ENCODE measurements around the gene SLC45A1. TPM values are rescaled to one million over a fixed set of nuclear protein-coding genes. Genes with fewer than 3 reads are reported as not detected.

SLC45A1 gene
- total and polyA plus RNA-seq, 2 donors, result 0.09 to 1.4 TPM

DNA sequence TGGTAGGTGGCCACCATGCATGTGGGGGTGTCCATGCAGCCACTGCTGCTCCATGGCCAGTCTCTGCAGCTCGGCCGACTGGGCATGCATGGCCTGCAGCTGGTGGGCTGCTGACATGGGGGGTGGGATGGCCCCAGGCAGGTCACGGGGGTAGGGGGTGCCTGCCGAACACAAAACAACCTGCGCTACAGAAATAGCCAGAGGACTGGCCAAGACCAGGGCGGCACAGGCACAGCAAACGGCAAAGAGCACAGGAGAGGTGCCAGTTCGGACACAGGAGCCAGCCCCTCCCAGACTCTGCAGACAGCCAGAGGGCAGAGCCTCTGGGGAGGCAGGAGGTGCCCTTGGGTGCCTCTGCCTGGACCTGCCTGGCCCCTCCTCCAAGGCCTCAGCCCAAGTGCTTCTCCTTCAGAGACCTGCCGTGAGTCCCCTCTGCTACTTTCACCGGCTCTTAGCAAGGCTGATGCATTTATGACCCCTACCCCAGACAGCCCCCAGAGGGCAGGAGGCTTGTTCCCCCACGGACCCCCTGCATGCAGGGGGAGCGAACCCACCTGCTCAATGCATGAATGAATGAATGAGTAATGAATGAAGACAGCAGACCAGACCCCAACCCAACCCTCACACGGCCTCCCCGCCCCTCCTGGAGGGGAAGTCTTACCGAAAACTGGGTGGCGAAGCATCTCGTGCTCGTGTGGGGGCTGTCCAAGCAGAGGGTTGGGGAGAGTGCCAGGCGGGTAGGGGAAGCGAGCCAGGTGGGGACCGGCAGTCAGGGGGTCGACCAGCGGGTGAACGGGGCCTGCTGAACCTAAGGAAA lies 37.7 kb downstream of the SLC45A1 start:
- 96% methylated on average over 24 of the region's 24 CpGs for WGBS
- Histone ChIP-seq H3K27me3 (ENCODE audit: control insufficient read depth in 2 of 2, insufficient read depth in 1 of 2, low read length in 1 of 2) (no peaks in the 10 kb centered on the region), H3K36me3 (ENCODE audit: control insufficient read depth in 2 of 2, insufficient read depth in 2 of 2, low read length in 1 of 2) (peaks cover 68 to 72% of the 10 kb centered on the region in 2 donors), H3K4me3 (ENCODE audit: low read length in 2 of 2) (no peak overlapping the region), H3K9me3 (ENCODE audit: control insufficient read depth in 2 of 2, insufficient read depth in 1 of 2, low read length in 1 of 2) (no peaks in the 10 kb centered on the region), H3K4me1 (ENCODE audit: control insufficient read depth in 2 of 2, insufficient read depth in 2 of 2, low read length in 2 of 2) (peaks cover 0 to 11% of the 10 kb centered on the region in 2 donors), H3K27ac (ENCODE audit: low read depth in 1 of 2, low read length in 1 of 2) (no peak overlapping the region)
- no peak for DNase-seq (ENCODE audit: low read depth in 6 of 9, low spot score in 9 of 9)

DNA sequence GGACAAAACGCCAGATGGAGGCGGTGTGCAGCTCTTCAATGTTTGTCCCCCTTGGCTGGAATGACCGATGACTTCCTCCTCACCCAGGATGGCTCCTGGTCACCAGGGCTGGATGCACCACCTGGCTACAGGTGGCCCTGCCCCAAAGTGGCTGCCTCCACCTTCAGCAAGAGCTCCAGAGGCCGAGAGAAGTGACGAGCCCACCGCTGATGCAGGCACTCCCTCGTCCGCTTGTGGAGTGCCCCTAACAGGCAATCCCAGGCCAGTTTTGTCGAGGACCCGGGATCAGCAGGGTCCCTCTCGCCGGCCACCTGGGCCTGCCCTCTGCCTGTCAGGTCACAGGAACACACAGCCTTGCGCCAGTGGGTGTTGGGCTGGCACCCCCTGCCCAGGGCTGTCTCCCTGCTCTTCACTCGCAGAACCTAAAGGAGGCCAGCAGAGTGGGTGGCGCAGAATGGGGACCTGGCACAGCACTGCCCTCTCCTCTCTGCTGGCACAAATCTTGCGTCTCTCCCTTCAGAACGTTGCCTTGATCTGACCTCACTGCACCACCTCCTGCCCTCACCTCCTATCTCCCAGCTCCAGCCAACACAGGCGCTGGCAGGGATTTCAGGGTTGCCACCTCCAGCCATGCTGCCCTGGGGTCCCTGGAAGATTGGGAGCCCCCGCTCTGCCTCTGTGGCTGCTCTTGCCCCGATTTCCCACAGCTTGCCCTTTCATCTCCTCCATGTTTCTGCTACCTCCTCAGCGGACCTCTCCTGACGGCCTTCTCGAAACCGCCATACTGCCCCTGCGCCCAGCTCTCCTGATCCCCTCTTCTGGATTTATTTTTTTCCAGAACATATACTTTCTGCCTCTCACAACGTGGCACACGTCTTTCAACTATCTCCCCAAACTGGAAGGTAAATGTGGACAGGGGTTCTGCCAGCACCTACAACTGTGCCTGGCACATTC lies 38.6 kb downstream of the SLC45A1 start:
- 97% methylated on average over 27 of the region's 27 CpGs for WGBS
- H3K9me3 ChIP-seq (ENCODE audit: control insufficient read depth in 2 of 2, insufficient read depth in 1 of 2, low read length in 1 of 2), result no peaks in the 10 kb centered on the region
- no peak overlapping the region for H3K27ac ChIP-seq (ENCODE audit: low read depth in 1 of 2, low read length in 1 of 2)
- H3K4me1 ChIP-seq (ENCODE audit: control insufficient read depth in 2 of 2, insufficient read depth in 2 of 2, low read length in 2 of 2), result peaks cover 0 to 11% of the 10 kb centered on the region in 2 donors
- H3K4me3 ChIP-seq (ENCODE audit: low read length in 2 of 2), result no peak overlapping the region
- no peaks in the 10 kb centered on the region for H3K27me3 ChIP-seq (ENCODE audit: control insufficient read depth in 2 of 2, insufficient read depth in 1 of 2, low read length in 1 of 2)
- peaks cover 76 to 80% of the 10 kb centered on the region in 2 donors for H3K36me3 ChIP-seq (ENCODE audit: control insufficient read depth in 2 of 2, insufficient read depth in 2 of 2, low read length in 1 of 2)
- DNase-seq (ENCODE audit: low read depth in 6 of 9, low spot score in 9 of 9), result no peak

DNA sequence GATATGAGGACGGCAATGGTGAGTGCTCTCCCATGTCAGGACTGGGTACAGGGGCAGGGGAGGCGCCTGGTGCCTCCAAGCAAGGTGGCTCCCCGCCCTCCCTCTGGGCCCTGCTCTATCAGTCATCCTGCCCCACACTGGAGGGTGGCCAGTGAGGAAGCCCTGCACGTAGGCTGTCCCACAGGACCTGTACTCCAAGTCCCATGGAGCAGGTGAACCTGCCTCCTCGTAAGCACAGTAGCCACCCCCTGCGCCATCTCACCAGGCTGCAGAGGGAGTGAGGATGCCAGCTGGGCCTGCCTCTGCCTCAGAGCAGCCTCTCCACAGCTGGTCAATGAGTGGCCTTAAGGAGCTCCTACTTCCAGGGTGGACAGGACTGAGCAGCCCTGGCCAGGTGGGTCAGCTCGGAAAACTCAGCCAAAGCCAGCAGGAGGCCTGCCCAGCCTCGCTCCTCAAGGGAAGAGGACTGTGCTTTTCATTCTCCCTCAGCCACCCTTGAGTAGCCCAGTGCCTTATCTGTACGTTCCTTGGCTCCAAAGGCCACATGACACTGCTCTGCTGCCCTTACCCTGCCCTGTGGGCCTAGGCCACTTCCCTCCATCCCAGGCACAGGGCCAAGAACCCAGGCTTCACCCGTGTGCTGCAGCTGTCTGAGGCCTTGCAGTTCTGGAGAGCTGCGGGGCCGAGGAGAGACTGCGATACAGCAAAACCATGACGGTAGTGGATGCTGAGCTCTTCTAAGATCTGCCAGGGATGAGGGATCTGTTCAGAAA lies 39.6 kb downstream of the SLC45A1 start:
- 96% methylated on average over 14 of the region's 14 CpGs for WGBS
- no peak overlapping the region for H3K27ac ChIP-seq (ENCODE audit: low read depth in 1 of 2, low read length in 1 of 2)

DNA sequence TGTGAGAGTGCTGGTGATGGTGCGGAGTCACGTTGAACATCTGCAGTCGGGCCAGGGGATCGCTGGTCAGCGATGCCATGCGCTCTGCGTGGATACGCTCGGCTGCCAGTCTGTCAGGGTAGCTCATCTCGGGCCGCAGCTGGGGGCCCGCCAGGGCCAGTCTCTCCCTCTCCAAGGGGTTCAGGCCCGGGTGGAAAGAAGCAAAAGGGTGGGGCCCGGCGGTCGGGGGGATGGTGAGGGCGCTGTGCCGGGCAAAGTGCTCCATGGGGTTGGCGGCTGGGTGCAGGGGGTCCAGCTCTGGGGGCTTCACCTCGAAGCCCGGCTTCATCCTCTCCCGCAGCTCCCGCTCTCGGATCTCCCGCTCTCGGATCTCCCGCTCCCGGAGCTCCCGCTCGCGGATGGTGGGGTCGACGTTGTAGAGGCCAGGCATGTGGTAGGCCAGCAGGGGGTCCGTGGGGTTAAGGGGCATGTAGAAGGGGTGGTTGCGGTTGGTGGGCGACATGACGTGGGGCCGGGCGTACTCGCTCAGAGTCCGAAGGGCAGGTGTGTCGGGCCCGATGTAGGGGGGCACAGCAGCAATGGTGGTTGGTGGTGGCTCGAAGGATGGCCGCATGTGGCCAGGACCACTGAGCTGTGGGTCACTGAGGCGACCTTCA lies 40.5 kb downstream of the SLC45A1 start:
- 98% methylated on average over 46 of the region's 46 CpGs for WGBS
- H3K27ac ChIP-seq (ENCODE audit: low read depth in 1 of 2, low read length in 1 of 2), result no peak overlapping the region
- DNase-seq (ENCODE audit: low read depth in 6 of 9, low spot score in 9 of 9), result no peak
- peaks cover 0 to 14% of the 10 kb centered on the region in 2 donors for H3K4me1 ChIP-seq (ENCODE audit: control insufficient read depth in 2 of 2, insufficient read depth in 2 of 2, low read length in 2 of 2)
- peaks cover 91 to 93% of the 10 kb centered on the region in 2 donors for H3K36me3 ChIP-seq (ENCODE audit: control insufficient read depth in 2 of 2, insufficient read depth in 2 of 2, low read length in 1 of 2)
- no peaks in the 10 kb centered on the region for H3K27me3 ChIP-seq (ENCODE audit: control insufficient read depth in 2 of 2, insufficient read depth in 1 of 2, low read length in 1 of 2)
- no peak overlapping the region for H3K4me3 ChIP-seq (ENCODE audit: low read length in 2 of 2)
- H3K9me3 ChIP-seq (ENCODE audit: control insufficient read depth in 2 of 2, insufficient read depth in 1 of 2, low read length in 1 of 2), result no peaks in the 10 kb centered on the region

More for the DNA sequence above, 39.6 kb downstream of the SLC45A1 start:
- H3K4me1 ChIP-seq (ENCODE audit: control insufficient read depth in 2 of 2, insufficient read depth in 2 of 2, low read length in 2 of 2), result peaks cover 0 to 12% of the 10 kb centered on the region in 2 donors
- H3K9me3 ChIP-seq (ENCODE audit: control insufficient read depth in 2 of 2, insufficient read depth in 1 of 2, low read length in 1 of 2), result no peaks in the 10 kb centered on the region
- no peaks in the 10 kb centered on the region for H3K27me3 ChIP-seq (ENCODE audit: control insufficient read depth in 2 of 2, insufficient read depth in 1 of 2, low read length in 1 of 2)
- no peak overlapping the region for H3K4me3 ChIP-seq (ENCODE audit: low read length in 2 of 2)
- DNase-seq (ENCODE audit: low read depth in 6 of 9, low spot score in 9 of 9), result no peak
- peaks cover 86 to 90% of the 10 kb centered on the region in 2 donors for H3K36me3 ChIP-seq (ENCODE audit: control insufficient read depth in 2 of 2, insufficient read depth in 2 of 2, low read length in 1 of 2)

DNA sequence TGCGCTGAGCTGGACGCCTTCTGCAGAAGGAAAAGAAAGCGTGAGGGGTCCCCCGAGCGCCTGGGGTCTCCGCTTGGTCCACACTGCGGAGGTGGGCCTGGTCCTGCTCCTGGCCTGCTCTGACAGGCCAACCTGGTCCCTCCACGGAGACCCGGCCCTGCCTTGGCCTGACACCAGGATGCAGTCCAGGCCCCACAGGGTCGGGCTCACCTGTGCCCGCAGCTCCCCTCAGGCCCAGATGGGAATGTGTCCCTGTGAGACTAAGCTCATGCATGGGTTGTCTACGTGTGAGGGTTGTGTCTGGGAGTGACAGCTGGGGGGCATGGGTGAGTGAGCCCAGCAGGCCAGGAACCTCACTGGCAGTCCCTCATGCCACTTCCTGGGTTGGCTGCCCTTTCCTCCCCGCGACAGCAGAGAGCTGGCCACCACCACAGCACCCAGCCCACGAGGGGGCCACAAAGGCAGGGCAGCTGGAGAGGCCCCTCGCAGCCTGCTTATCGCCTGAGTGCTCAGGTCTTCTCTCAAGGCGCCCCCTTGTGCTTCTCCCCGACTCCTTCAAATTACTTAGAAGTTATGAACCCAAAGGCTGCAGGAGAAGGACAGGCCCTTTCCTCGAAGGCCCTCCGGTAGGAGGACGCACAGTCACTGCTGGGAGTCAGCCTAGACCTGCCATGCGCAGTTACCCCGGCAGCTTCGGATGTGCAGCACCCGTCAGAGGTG lies 41.1 kb downstream of the SLC45A1 start:
- Histone ChIP-seq H3K9me3 (ENCODE audit: control insufficient read depth in 2 of 2, insufficient read depth in 1 of 2, low read length in 1 of 2) (no peaks in the 10 kb centered on the region), H3K4me1 (ENCODE audit: control insufficient read depth in 2 of 2, insufficient read depth in 2 of 2, low read length in 2 of 2) (peaks cover 0 to 16% of the 10 kb centered on the region in 2 donors), H3K27me3 (ENCODE audit: control insufficient read depth in 2 of 2, insufficient read depth in 1 of 2, low read length in 1 of 2) (no peaks in the 10 kb centered on the region), H3K27ac (ENCODE audit: low read depth in 1 of 2, low read length in 1 of 2) (no peak overlapping the region), H3K4me3 (ENCODE audit: low read length in 2 of 2) (no peak overlapping the region), H3K36me3 (ENCODE audit: control insufficient read depth in 2 of 2, insufficient read depth in 2 of 2, low read length in 1 of 2) (peaks cover 90 to 91% of the 10 kb centered on the region in 2 donors)
- WGBS, result 97% methylated on average over 26 of the region's 26 CpGs
- DNase-seq (ENCODE audit: low read depth in 6 of 9, low spot score in 9 of 9), result no peak

DNA sequence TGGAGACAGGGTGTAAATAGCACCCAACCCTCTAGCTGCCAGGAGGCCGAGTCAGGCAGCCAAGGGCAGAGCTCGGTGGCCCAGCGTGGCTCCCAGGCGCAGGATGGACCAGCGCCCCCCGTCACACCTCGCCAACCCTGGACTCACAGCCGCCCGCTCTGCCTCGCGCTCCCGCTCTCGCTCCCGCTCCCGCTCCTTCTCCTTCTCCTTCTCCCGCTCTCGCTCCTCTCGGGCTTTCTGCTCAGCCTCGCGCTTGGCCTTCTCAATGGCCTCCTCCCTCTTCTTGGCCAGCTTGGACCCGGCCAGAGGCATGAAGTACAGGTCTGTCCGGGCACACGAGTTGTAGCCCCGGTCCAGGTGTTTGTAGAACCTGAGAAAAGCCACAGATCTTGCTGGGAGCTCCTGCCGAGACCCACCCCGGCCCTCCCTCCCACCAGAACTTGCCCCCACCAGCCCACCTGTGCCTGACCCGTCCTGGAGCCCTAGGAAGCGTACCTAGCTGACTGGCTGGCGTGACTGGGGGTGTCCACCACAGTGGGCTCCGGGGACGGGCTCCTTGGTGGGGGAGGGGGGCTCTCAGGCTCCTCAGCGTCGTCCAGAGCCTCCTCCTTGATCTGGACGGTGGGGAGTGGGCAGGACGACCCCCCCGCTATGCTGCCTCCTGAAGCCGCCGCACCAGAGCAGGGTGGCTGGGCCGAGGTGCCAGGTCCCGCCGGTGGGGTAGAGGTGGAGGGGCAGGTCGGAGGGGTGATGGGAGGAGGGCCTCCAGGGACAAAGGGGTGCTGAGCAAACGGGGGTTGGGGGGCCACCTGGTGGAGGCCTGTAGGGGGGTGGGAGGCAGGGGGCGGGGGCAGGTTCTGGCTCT lies 41.9 kb downstream of the SLC45A1 start:
- Histone ChIP-seq H3K4me1 (ENCODE audit: control insufficient read depth in 2 of 2, insufficient read depth in 2 of 2, low read length in 2 of 2) (peaks cover 0 to 22% of the 10 kb centered on the region in 2 donors), H3K27me3 (ENCODE audit: control insufficient read depth in 2 of 2, insufficient read depth in 1 of 2, low read length in 1 of 2) (no peaks in the 10 kb centered on the region), H3K27ac (ENCODE audit: low read depth in 1 of 2, low read length in 1 of 2) (no peak overlapping the region), H3K9me3 (ENCODE audit: control insufficient read depth in 2 of 2, insufficient read depth in 1 of 2, low read length in 1 of 2) (no peaks in the 10 kb centered on the region), H3K4me3 (ENCODE audit: low read length in 2 of 2) (no peak overlapping the region), H3K36me3 (ENCODE audit: control insufficient read depth in 2 of 2, insufficient read depth in 2 of 2, low read length in 1 of 2) (peaks cover 91 to 93% of the 10 kb centered on the region in 2 donors)
- WGBS, result 97% methylated on average over 44 of the region's 44 CpGs
- no peak for DNase-seq (ENCODE audit: low read depth in 6 of 9, low spot score in 9 of 9)

DNA sequence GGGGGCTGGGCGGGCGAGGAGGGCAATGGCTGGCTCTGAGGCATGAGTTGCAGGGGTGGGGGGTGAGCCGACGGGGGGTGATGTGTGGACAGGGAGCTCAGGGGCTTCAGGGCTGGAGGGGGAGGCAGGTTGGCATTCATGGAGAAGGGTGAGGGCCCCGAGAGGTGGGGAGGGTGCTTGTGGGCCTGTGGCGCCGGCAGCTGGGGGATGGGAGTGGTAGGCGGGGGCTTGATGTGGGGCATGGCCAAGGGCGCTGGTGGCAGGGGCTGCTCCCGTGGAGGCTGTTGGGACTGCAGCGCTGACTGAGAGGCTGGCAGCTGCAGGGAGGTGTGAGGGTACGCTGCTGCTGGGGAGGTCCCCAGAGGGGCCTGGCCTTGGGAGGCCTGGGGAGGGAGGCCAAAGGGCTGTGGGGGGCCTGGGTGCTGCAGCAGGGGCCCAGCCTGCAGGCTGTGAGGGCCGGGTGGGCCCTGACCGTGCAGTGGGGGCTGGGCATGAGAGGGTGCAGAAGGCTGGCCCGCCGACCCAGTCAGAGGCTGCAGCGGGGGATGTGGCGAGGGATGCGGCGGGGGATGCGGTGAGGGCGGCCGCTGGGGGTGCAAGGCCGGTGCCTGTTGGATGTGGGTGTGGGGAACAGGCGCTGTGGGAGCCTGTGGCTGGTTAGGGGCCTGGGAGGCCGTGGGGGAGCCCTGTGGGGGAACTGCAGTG lies 42.7 kb downstream of the SLC45A1 start:
- DNase-seq (ENCODE audit: low read depth in 6 of 9, low spot score in 9 of 9), result no peak
- Histone ChIP-seq H3K4me1 (ENCODE audit: control insufficient read depth in 2 of 2, insufficient read depth in 2 of 2, low read length in 2 of 2) (peaks cover 0 to 22% of the 10 kb centered on the region in 2 donors), H3K27me3 (ENCODE audit: control insufficient read depth in 2 of 2, insufficient read depth in 1 of 2, low read length in 1 of 2) (no peaks in the 10 kb centered on the region), H3K9me3 (ENCODE audit: control insufficient read depth in 2 of 2, insufficient read depth in 1 of 2, low read length in 1 of 2) (no peaks in the 10 kb centered on the region), H3K36me3 (ENCODE audit: control insufficient read depth in 2 of 2, insufficient read depth in 2 of 2, low read length in 1 of 2) (peaks cover 91 to 93% of the 10 kb centered on the region in 2 donors), H3K4me3 (ENCODE audit: low read length in 2 of 2) (no peak overlapping the region), H3K27ac (ENCODE audit: low read depth in 1 of 2, low read length in 1 of 2) (no peak overlapping the region)
- WGBS, result 97% methylated on average over 26 of the region's 26 CpGs
